Activated CD8-positive, alpha-beta memory T cell treated with anti-CD3 and anti-CD28 coated beads for 1 hour (primary cell): ENCODE data around the gene OR10AG1.

ENCODE experiments used
- DNase-seq, 2 donors: peaks; one replicate each; pipeline ENCODE4 v3.0.0-alpha.2; 2020; ENCODE audit warnings: low read depth in 1 of 2; ENCODE audit errors: extremely low read depth in 1 of 2

The OR10AG1 gene

GRCh38 chr11:55969845-55970244 is at the start of gene OR10AG1:
Gene OR10AG1, minus strand, starts transcription at chr11:55969945. Its CDS starts 38 bp downstream, at chr11:55969907.
- DNase-seq: no peak

- no peak for DNase-seq
These were observed 44.1 kb upstream of the OR10AG1 start for GRCh38 chr11:56013805-56014204.

- no peak for DNase-seq
These were observed 41.0 kb upstream of the OR10AG1 start for GRCh38 chr11:56010716-56011115.

GRCh38 chr11:55994525-55994924 is 24.8 kb upstream of the OR10AG1 start, which contains the start of gene OR5F1:
Gene OR5F1, minus strand, starts transcription at chr11:55994625. Its CDS starts 0 bp downstream, at chr11:55994625.
- DNase-seq: no peak

GRCh38 chr11:55970935-55971334 is 1.2 kb upstream of the OR10AG1 start:
- no peak for DNase-seq

- no peak for DNase-seq
These were observed 1.8 kb downstream of the OR10AG1 start for GRCh38 chr11:55967914-55968313.

GRCh38 chr11:55966391-55966790 is 3.4 kb downstream of the OR10AG1 start:
- no peak for DNase-seq

GRCh38 chr11:55956521-55956920 is 13.2 kb downstream of the OR10AG1 start:
- no peak for DNase-seq

GRCh38 chr11:55949330-55949729 is 20.4 kb downstream of the OR10AG1 start:
- DNase-seq: no peak

GRCh38 chr11:55942785-55943392 is 26.9 kb downstream of the OR10AG1 start:
- DNase-seq: no peak

GRCh38 chr11:55936300-55936699 is 33.4 kb downstream of the OR10AG1 start, which contains the start of gene OR5I1:
Gene OR5I1, minus strand, starts transcription at chr11:55936400. Its CDS starts 0 bp downstream, at chr11:55936400.
- DNase-seq: no peak

- no peak for DNase-seq
These were observed 49.2 kb downstream of the OR10AG1 start for GRCh38 chr11:55920537-55920936.
